GM12891 (cell line): Measurements from ENCODE around the gene ANKRD34A.

Source experiments
- POLR2A ChIP-seq: IDR thresholded peaks from 2 replicates; pipeline ENCODE4 v1.6.1; 2011; ENCODE audit warnings: low read depth, low read length, control low read depth
- POLR2AphosphoS5 ChIP-seq: IDR thresholded peaks from 2 replicates; pipeline ENCODE4 v1.6.1; 2011; ENCODE audit warnings: low read depth, low read length, control low read depth

DNA sequence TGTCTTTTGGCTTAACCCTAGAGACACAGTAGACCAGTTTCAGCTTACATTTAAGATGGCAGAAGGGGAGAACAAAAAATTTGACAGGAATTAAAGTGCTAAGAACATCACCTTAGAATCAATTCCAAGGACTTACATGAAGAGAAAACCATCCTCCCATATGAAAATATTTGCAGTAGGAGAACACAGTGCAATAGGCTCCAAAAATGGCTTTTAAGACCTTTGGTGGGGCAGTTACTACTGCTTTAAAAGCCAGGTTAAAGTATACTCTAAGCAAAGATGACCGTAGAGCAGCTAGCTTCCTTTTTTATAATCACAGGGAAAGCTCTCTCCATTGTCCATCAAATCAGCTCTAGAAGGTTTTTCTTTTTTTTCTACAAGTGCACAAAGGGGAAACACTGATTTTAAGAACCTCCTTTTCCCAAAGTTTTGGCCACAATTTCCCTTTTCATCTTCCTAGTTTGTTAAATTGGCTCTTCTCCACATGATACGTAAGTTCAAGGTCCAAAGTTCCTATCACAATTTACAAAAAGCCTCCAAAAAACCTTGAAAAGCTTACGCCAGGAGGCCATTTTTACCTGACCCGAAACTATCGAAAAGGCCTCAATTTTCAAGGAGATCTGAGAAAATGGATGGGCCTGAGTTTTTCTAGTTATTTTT is 28.7 kb upstream of the ANKRD34A start:
- TF ChIP-seq POLR2A (no peak), POLR2AphosphoS5 (no peak)
